NCI-H146 treated with DMSO at 0.1 percent for 48 hours (cell line): ENCODE measurements around the gene PTPRU.

Experiments
- DNase-seq: peaks from one replicate; lab custom pipeline; 2025; ENCODE audit not compliant: unreplicated experiment; lab: John Stamatoyannopoulos, UW

Gene PTPRU

GRCh38 chr1:29264773-29265389, 28.6 kb downstream of the PTPRU start:
- no peak for DNase-seq

- no peak for DNase-seq
Observed at GRCh38 chr1:29266912-29267311, 30.6 kb downstream of the PTPRU start.

- no peak for DNase-seq
Observed at GRCh38 chr1:29267321-29268070, 31.2 kb downstream of the PTPRU start.

- DNase-seq, result no peak
Observed at GRCh38 chr1:29269382-29269781, 33.1 kb downstream of the PTPRU start.

GRCh38 chr1:29270929-29271521, 34.7 kb downstream of the PTPRU start:
- no peak for DNase-seq

- DNase-seq, result no peak
Observed at GRCh38 chr1:29271724-29272123, 35.4 kb downstream of the PTPRU start.

- no peak for DNase-seq
Observed at GRCh38 chr1:29272147-29272907, 36.0 kb downstream of the PTPRU start.

GRCh38 chr1:29275435-29275834, 39.1 kb downstream of the PTPRU start:
- DNase-seq, result no peak

- DNase-seq, result no peak
Observed at GRCh38 chr1:29278124-29278523, 41.8 kb downstream of the PTPRU start.

GRCh38 chr1:29279406-29279805, 43.1 kb downstream of the PTPRU start:
- no peak for DNase-seq

GRCh38 chr1:29279951-29280391, 43.6 kb downstream of the PTPRU start:
- no peak for DNase-seq

- DNase-seq, result no peak
Observed at GRCh38 chr1:29280409-29281131, 44.2 kb downstream of the PTPRU start.

GRCh38 chr1:29281571-29281970, 45.2 kb downstream of the PTPRU start:
- no peak for DNase-seq

GRCh38 chr1:29282135-29282923, 46.0 kb downstream of the PTPRU start:
- DNase-seq, result no peak

GRCh38 chr1:29282924-29283803, 46.8 kb downstream of the PTPRU start:
- no peak for DNase-seq

GRCh38 chr1:29283804-29284195, 47.5 kb downstream of the PTPRU start:
- DNase-seq, result no peak

- DNase-seq, result no peak
Observed at GRCh38 chr1:29284286-29284960, 48.1 kb downstream of the PTPRU start.

- DNase-seq, result no peak
Observed at GRCh38 chr1:29284961-29285560, 48.7 kb downstream of the PTPRU start.
